GM12892 (cell line): Measurements from ENCODE around the gene TBC1D2B.
A peak's percentile ranks its signal among the peaks of the same experiment; 100 is the strongest.

Experiments
- DNase-seq: peaks from one replicate; pipeline ENCODE4 v3.0.0; 2011; ENCODE audit not compliant: insufficient read length
- FAIRE-seq: peaks from 2 replicates; lab custom pipeline; 2011; peaks lifted over from hg19 to GRCh38; lab: Jason Lieb, UNC
- POLR2A ChIP-seq: IDR thresholded peaks from 2 replicates; pipeline ENCODE4 v1.6.1; 2011; ENCODE audit warnings: low read depth, low read length, control low read depth
- POLR2AphosphoS5 ChIP-seq: IDR thresholded peaks from 2 replicates; pipeline ENCODE4 v1.6.1; 2011; ENCODE audit warnings: low read depth, low read length, control low read depth
- TAF1 ChIP-seq: IDR thresholded peaks from 2 replicates; pipeline ENCODE4 v1.6.1; 2011; ENCODE audit warnings: low read depth, mild to moderate bottlenecking, control low read depth, low read length, borderline replicate concordance

The TBC1D2B gene

DNA sequence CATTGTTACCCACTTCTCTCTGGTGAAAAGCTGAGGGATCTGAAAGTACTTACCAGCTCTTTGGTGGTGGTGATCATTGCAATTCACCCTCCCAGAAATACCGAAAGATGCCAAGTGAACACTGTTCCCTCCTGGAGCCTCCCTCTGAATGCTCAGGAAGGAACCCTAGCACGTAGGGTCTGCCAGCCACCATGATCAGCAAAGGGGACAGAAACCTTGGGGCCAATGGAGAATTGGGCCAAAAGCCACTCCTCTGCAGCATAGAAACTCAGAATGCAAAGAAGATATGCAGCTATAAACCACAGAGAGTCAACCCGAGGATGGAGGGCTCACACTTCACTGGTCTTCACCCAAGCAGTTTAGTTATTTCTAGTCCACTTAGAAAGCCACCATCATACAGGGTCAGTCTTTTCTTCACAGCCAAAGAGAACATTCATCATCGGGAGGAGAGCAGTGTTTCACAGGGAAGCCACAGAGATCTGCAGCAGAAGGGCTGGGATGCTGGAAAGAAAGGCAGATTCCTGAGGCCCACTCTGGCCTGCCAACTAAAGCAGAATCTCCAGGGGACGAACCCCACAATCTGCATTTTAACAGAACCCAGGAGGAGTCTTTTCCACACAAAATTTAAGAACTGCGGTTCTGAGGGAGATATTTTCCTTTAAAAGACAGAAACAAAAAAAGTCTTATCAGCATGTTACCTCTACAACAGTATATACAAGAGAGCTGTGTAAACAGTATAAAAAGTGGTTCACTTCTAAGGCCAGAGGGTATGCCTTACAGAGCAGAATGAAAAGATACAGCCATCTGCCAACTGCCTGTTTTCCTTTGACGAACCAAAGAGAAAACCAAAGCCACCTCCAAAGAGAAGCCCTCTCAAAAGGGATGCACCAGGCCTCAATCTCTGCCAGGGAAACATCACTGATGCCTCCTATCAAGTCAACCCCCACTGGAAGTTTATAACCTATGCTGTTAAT is 11.3 kb downstream of the TBC1D2B start:
- peak; percentile 88 for FAIRE-seq
- TF ChIP-seq POLR2A: peak; percentile 52; the same call in 1 of the 2 replicates
- peak; percentile 65; the same call in 1 of the 2 replicates for TF ChIP-seq POLR2AphosphoS5
- TF ChIP-seq TAF1: peak; percentile 49; the same call in 1 of the 2 replicates
- DNase-seq: no peak

- DNase-seq (no peak), FAIRE-seq (peak; percentile 77)
- no peak for TF ChIP-seq TAF1
- TF ChIP-seq POLR2AphosphoS5: no peak
Measured at GRCh38 chr15:78065284-78065872, 12.1 kb downstream of the TBC1D2B start.

DNA sequence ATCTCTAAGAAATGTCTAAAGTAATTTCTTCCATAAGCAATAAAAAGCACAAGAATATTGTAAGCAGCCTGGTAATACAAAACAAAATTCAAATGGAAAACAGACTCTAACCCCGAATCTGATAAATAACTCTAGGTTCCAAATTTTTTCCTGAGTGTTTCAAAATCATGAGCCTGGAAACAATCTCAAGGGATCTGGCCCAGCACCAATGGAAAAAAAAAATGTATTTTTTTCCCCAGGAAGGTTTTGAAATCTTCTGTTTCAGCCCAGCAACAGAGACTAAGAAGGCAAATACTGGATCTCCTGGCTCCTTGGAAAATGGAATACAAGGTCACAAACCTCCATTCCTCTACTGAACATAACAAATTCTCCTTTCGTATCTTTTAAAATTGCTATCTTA is 13.0 kb downstream of the TBC1D2B start:
- FAIRE-seq (no peak), DNase-seq (no peak)
- TF ChIP-seq POLR2AphosphoS5: no peak
- no peak for TF ChIP-seq TAF1
- no peak for TF ChIP-seq POLR2A

DNA sequence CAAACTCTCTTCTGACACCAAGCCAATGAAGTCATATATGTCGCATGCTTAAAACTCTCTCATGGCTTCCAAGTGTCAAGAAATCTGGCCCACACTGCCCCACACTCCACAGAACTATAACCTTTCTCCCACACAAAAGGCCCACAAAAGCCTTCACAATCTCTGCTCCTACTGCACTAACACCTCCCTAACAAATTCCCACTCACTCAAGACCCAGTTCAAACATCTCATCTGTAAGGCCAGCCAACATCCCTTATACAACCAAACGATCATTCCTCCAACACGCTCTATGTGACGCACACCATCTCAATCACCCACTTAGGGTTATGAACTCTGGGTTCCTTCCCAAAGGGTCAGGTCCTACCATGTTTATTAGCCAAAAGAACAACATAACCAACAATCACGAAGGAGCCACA is 13.5 kb downstream of the TBC1D2B start:
- no peak for FAIRE-seq
- TF ChIP-seq POLR2A: no peak
- TF ChIP-seq TAF1: no peak
- no peak for TF ChIP-seq POLR2AphosphoS5
- DNase-seq: no peak

GRCh38 chr15:78063217-78063616 is 14.3 kb downstream of the TBC1D2B start:
- FAIRE-seq: no peak
- no peak for TF ChIP-seq POLR2A
- no peak for TF ChIP-seq TAF1
- TF ChIP-seq POLR2AphosphoS5: no peak
- DNase-seq: no peak

GRCh38 chr15:78061963-78062427 is 15.5 kb downstream of the TBC1D2B start:
- DNase-seq (no peak), FAIRE-seq (peak; percentile 66)
- TF ChIP-seq POLR2AphosphoS5: no peak
- TF ChIP-seq POLR2A: no peak
- TF ChIP-seq TAF1: no peak

GRCh38 chr15:78060232-78060631 is 17.3 kb downstream of the TBC1D2B start:
- DNase-seq (no peak), FAIRE-seq (no peak)
- TF ChIP-seq POLR2AphosphoS5 (no peak), POLR2A (no peak), TAF1 (no peak)

GRCh38 chr15:78059110-78059839 is 18.2 kb downstream of the TBC1D2B start:
- no peak for FAIRE-seq
- TF ChIP-seq POLR2A: no peak
- no peak for TF ChIP-seq POLR2AphosphoS5
- TF ChIP-seq TAF1: no peak
- no peak for DNase-seq

DNA sequence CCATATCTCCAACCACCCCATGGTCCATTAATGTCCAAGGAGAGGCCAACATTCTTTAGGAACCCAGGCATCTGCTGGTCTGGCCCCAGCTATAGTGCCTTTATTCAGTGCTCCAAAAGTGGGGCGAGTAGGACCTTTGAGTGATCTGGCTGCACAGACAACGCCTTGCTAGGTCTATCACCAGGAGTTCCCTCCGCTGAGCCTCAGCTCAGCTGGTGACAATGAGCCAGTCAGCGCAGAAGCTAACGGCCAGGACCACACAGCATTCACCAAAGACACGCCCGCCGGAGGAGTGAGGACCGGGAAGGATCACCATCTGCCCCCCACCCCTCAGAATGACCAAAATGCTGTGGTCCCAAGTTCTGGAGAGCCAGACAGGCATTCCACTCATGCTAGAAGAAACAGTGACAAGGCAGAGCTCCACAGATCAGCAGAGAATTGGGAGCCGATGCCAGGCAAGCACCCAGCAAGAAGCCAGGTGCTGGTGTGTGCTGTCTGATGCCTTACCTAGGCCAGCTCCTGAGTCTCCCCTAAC is 19.0 kb downstream of the TBC1D2B start:
- TF ChIP-seq POLR2AphosphoS5 (no peak), POLR2A (no peak), TAF1 (no peak)
- FAIRE-seq: no peak

DNA sequence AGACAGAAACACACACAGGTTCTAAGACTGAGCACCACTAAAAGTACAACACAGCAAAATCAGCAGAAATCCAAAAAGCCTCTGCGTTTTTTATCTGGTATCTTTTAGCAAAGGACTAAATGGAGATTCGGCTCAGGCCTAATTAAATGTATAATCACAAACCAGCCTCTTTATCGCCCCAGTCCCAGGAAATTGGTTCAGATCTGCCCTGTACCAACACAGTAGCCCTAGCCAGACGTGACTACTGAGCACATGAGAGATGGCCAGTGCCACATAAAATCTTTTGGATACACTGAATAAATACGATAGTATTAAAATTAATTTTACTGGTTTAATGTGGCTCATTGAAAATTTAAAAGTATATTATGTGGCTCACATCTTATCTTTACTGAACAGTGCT is 19.7 kb downstream of the TBC1D2B start:
- no peak for DNase-seq
- no peak for TF ChIP-seq POLR2AphosphoS5
- TF ChIP-seq POLR2A: no peak
- no peak for TF ChIP-seq TAF1
- FAIRE-seq: no peak

More for the DNA sequence above, 19.0 kb downstream of the TBC1D2B start:
- DNase-seq: no peak

DNA sequence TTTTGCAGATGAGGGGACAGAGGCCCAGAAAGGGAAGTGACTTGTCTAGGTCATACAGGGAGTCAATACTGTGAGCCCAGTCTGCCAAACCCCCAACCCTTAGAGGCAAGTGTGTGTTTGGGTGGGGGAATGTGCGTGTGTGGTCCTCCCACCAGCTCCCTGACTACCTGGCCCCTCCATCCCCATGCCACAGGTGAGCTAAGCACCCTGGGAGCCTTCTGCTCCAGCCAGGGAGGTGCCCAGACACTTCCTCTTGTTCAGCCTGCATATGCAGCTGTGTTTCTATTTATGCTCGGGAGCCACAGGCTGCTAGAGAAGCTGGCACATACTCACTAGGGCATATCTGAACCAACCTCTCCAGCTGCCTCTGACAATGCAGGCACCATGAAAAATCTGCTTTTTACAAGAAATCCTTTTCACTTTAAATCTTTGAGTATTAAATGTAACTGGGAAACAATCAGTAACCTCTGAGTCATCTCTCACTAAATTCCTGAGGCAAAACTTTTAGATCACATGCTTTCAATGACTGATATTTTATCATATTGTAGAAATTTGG is 20.7 kb downstream of the TBC1D2B start:
- FAIRE-seq (no peak), DNase-seq (no peak)
- TF ChIP-seq POLR2A (no peak), TAF1 (no peak), POLR2AphosphoS5 (no peak)
